Measurements from ENCODE around the gene PLB1.

- TF ChIP-seq POLR2AphosphoS5 (IDR thresholded peaks at IDR 0.05; ENCODE audit: insufficient read depth in 1 of 2, low read depth in 1 of 2) (no peak), CTCF (IDR thresholded peaks at IDR 0.05) (no peak), POLR2A (IDR thresholded peaks at IDR 0.05) (no peak)
These were observed 72.2 kb downstream of the PLB1 start for GRCh38 chr2:28568036-28568435.
